HPDE6-E6E7 (cell line): ENCODE results near the gene NPIPB8.
"Not testable (repeated sequence)": the region's sequence is repeated elsewhere in the genome, so short reads cannot be mapped to it uniquely, and the experiment has no call there.

Experiments
- DNase-seq: peaks from one replicate; pipeline ENCODE4 v3.0.0; 2011; ENCODE audit warnings: missing footprints; ENCODE audit errors: extremely low spot score

The NPIPB8 gene

DNA sequence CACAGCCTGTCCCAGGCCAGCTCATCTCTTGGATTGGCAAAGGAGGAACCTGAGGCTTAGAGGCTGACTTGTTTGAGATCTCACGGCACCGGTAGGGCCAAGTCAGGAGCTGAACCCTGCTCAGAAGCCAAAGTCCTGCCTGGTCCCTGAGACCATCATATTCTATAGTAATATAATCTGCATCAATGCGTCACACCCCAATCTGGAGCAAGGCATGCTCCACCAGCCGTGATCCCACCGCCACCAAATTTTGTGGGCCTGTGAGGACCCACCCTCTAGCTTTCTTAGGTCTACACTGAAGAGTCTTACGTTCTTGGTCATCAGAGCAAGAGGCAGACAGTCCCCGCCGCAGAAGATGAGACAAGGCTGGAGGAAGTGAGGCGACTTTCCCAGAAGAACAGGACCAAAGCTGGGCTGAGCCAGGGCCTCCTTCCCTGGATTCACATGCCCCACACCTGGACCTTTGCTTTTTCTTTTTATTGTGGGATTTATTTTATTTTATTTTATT is 30.7 kb upstream of the NPIPB8 start:
- no peak for DNase-seq

DNA sequence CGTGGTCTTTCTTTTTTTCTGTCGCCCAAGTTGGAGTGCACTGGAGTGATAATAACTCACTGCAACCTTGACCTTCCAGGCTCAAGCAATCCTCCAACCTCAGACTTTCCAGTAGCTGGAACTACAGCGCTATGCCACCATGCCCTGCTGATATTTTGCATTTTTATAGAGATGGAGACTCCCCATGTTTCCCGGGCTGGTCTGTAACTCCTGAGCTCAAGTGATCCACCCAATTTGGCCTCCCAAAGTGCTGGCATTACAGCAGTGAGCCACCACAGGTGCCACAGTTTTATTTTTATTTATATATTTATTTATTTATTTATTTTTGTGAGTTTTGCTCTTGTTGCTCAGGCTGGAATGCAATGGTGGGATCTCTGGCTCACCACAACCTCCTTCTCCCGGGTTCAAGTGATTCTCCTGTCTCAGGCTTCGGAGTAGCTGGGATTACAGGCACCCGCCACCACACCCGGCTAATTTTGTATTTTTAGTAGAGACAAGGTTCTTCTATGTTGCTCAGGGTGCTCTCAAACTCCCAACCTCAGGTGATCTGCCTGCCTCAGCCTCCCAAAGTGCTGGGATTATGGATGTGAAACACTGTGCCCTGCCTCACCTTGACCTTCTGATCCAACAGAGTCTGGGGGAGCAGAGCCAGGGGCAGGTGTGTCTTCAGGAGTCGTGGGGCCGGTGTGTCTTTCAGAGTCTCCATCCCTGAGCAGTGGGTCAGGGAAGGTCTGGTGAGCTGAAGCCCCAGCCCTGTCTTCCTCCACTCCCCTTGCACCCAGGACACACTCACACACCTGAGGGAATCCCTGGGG is 30.0 kb upstream of the NPIPB8 start:
- not testable (repeated sequence) for DNase-seq

DNA sequence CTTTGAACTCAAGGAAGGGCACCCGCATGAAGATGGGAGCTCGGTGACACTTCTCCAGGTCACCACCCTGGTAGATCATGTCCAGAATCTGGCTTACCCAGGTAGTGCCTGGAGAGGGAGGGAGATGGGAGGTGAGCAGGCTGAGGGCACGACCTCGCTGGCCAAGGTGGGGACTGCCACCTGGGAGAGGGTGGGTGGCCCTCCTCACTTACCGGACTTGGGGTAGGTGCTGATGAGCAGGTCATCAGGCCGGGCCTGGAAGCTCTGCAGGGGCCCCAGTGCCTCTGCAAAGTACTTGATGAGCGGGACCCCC is 29.4 kb upstream of the NPIPB8 start:
- not testable (repeated sequence) for DNase-seq

DNA sequence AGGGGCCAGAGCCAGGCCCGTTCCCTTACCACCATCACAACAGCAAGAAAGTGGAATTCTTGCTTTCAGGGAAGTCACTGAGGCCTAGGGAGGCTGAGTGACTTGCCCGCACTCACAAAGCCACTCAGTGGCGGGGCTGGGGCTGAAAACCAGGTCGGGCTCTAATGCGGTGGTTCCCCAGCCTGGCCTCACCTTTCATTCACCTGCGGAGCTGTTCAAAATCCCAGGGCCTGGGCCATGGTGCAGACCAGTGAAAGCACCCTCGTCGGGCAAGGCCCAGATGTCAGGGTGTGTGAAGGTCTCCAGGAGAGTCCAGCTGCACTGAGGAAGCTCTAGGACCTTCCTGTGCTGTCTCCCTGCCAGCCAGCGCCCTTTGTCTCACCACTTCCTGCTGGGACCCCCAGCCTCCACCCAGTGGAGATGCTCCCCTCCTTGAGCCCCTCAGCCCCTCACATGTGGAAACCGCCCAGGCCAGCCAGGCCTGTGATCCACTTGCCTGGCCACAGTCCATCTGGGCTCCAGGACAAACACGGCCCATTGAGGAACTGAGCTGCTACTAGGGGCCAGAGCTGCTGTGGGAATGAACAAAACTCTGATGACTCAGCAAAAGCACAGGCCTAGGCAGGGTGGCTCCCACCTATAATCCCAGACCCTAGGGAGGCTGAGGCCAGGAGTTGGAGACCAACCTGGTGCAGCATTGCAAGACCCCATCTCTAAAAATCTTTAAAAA is 28.8 kb upstream of the NPIPB8 start:
- DNase-seq = not testable (repeated sequence)

DNA sequence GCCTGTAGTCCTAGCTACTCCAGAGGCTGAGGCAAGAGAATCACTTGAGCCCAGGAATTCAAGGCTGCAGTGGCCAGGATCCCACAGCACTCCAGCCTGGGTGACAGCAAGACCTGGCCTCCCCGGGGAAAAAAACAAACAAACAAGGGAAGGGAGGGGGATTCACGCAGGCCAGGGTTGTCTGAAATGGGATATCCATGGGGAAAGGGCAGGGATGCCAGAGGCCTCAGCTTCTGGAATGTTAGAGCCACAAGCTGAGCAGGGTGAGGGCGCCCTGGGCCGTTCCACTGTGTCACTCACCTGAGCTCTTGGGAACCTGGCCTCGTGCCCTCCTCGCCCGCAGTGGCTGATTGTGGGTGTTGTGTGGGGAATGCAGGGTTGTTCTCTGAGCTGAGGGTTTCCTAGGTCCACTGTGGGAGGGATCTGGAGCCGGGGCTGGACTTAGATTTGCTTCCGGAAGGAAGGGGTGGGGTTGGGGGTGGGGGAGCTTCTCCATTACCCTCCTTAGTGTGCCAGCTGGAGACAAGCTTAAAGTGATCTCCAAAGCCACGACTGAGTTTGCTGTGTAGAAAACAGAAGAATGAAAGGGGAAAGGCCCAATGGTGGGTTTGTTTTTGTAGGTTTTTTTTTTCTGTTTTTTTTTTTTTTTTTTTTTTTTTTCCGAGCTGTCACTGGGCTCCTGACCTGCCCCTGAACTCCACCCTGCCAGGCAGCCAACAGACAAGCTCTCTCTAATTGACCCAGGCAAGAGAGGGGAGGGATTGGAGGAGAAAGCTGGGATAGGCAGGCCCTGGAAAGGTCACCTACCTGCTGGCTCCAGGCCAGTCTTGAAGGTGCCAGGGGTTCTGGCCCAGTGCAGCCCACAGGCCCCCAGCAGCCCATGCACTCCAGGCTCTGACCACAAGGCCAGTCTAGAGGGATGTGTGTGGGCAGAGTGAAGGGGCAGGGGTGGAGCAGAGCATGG is 28.0 kb upstream of the NPIPB8 start, which contains the start of gene SULT1A1:
TSS of gene SULT1A1 (minus strand) at position 414 of the 964 bp plus-strand sequence. CDS start 1,189 bp downstream, outside the sequence.
- no peak for DNase-seq

DNA sequence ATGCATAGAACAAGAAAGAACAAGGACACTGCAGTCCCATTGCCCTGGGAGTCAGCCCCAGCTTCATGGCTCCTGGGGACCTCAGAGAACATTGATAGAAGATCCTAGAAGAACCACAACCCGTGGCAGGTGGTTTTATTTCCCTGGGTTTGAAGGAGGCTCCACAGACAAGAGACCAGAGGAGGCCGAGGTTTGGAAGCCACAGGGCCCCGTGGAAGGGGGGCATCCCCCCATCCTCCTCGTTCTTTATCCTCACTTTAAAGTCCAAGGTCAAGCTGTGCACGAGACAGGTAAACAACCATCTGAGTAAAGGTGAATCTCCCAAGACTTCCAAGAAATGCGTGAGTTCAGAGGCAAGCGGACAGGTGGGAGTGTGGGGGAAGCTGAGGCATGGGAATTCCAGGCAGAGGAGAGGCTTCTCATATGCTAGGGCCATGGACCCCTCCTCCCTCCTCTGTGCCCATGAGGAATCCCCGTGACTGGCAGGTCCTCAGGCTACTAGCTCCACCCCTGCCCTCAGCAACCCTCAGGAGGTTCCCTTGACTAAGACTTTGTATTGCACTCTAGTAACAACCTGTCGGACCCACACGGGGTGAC is 27.2 kb upstream of the NPIPB8 start:
- DNase-seq = no peak

DNA sequence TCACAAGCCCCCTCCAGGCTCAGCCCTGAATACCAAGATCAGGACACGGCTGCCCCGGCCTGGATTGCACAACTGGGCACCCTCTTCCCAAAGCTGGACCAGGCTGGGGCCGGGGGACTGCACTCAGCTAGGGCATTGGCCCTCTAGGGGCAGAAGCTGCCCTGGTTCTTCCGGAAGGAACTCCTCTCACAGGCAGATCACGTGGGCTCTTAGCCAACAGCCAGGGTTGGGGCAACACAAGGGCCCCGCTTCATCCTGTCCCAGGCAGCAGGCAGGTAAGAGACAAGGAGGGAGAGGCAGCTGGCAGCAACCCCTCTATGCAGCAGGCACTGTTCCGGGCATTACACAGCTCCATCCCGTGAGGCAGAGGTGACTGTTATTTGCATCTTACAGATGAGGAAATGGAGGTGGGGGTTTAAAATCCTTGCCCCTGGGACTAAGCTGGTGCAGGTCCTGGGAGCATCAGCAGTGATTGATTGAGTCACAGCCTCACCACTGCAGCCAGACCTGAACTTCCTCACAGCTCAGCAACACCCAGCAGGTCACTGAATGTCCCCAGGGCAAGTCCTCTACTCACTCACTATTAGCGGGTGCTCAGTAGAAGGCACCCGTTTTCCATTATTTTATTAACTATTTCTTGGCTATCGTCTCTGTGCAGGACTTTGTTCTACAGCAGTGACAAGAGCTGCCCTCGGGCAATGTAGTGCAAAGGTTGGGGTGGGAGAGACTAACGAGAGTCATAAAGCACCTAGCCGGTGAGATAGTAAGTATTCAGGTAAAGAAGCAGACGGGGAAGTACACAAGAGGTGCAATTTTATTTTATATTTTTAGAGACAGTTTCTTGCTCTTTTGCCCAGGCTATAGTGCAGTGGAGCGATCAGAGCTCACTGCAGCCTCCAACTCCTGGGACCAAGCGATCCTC is 25.2 kb upstream of the NPIPB8 start:
- not testable (repeated sequence) for DNase-seq

DNA sequence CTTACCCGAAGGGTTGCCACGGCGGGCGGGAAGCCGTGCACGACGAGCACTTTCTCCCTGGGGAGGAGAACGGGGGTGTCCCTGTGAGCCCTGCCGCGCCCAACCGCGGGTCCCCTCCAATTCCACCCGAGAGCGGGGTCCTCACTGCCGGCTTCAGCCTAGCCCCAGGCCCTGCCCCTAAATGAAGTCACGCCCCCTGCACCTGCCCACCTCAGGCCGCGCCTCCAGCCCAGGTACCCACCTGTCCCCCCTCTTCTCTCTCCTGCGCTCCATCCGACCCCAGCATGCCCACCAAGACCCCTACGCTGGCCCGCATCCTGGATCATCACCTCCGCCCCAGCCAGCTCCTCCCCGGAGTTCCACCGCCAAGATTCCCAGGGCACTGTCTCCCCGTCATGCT is 24.0 kb upstream of the NPIPB8 start:
- DNase-seq = not testable (repeated sequence)

DNA sequence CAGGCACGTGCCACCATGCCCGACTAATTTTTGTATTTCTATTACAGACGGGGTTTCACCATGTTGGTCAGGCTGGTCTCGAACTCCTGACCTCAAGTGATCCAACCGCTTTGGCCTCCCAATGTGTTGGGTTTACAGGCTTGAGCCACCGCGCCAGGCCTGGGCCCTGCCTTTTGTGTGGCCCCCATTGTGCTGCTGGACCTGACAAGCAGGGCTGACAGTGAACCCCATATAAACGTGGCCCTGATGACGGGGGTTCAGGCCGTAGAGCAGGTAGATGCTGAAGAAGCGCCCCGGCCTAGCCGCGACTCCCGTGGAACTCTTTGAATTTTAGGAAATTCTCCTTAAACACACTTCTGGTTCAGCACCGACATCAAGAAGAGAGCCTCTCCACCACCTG is 23.3 kb upstream of the NPIPB8 start:
- not testable (repeated sequence) for DNase-seq

DNA sequence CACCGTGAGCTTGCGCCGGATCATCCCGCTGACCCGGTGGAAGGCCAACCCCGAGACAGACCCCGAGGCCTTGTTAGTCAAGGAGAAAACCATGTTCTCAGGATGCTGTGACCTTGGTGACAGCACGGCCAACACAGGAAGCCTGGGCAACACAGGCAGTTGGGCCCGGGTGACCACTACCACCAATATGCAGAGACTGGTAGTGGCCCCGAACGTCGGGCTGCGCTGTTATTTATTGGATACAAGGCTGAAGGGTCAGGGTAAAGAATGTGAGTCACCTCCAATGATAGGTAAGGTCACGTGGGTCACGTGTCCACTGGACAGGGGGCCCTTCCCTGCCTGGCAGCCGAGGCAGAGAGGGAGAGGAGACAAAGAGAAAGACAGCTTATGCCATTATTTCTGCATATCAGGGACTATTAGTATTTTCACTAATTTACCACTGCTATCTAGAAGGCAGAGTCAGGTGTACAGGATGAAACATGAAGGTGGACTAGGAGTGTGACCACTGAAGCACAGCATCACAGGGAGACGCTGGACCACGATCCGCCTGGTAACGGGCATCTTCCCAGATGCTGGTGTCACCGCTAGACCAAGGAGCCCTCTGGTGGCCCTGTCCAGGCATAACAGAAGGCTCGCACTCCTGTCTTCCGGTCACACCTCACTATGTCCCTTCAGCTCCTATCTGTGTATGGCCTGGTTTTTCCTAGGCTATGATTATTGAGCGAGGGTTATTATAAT is 22.2 kb upstream of the NPIPB8 start:
- not testable (repeated sequence) for DNase-seq

DNA sequence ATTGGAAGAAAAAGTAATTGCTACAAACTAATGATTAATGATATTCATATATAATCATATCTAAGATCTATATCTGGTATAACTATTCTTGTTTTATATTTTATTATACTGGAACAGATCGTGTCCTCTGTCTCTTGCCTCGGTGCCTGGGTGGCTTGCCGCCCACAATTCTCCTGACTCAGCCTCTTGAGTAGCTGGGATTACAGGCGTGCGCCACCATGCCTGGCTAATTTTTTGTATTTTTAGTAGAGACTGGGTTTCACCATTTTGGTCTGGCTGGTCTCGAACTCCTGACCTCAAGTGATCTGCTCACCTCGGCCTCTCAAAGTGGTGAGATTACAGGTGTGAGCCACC is 21.7 kb upstream of the NPIPB8 start:
- not testable (repeated sequence) for DNase-seq

DNA sequence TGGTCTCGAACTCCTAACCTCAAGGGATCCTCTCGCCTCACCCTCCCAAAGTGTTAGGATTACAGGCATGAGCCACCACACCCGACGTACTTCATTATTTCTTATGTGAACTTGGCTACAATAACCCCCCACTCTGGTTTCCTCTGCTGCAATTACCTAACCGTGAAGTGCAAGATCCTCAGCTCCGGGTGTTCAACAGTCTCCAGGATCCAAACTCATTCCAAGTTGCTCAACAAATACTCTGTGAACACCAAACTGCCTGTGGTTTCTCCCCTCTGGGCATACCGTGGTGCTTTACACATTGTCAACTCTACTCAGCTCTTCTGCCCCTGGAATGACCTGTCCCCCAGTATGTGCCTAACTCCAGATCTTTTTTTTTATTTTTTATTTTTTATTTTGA is 21.2 kb upstream of the NPIPB8 start:
- no peak for DNase-seq

DNA sequence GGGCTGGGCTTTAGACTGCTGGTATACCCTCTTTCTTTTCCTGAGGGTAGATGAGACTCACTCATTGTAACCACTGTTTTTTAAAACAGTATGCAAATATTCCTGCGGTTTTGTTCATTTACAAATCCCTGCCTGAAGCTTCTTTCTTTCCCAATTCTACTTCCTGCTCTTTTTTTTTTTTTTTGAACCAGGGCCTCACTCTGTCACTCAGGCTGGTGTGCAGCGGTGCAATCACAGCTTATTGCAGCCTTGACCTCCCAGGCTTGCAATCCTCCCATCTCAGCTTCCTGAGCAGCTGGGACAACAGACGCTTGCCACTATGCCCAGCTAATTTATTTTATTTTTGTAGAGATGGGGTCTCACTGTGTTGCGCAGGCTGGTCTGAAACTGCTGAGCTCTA is 20.0 kb upstream of the NPIPB8 start:
- DNase-seq = no peak

DNA sequence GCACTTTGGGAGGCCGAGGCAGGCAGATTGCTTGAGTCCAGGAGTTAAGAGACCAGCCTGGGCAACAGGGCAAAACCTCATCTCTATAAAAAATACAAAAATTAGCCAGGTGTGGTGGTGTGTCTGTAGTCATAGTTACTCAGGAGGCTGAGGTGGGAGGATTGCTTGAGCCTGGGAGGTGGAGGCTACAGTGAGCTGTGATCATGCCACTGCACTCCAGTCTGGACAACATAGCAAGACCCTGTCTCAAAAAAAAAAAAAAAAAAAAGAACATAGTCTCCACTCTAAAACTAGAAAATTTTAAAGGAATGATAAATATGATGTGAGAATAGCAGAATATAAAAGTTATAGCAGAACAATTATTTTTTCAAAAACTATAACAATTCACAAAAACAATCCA is 17.5 kb upstream of the NPIPB8 start:
- not testable (repeated sequence) for DNase-seq

DNA sequence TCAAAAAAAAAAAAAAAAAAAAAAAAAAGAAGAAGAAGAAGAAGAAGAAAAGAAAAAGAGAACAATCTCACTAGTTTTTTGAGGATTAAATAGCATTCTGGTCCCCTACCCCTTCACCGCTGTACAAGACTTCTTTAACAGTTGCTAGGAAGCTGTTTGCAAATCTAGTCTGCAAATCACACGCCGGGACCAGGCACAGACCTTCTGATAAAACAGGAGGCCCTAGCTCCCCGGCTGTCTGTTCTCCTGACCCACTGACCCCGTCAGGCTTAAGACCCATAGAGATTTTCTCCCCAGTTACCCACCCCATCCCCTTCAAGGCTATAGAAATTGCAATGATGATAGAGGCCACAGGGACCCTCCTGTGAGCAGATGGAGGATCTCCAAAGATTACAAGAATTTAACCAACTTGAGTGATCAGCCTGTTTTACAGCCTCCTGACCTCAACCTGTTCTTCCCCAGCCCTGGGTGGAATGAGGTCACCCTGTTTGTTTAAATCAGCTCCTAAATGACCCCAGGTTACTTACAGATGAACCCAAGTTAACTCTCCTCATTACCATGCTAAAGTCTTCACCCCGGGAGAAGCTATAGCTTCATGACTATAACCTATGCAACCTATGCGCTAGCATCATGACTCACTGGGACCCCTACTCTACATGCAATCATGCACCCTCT is 16.2 kb upstream of the NPIPB8 start:
- DNase-seq = no peak

DNA sequence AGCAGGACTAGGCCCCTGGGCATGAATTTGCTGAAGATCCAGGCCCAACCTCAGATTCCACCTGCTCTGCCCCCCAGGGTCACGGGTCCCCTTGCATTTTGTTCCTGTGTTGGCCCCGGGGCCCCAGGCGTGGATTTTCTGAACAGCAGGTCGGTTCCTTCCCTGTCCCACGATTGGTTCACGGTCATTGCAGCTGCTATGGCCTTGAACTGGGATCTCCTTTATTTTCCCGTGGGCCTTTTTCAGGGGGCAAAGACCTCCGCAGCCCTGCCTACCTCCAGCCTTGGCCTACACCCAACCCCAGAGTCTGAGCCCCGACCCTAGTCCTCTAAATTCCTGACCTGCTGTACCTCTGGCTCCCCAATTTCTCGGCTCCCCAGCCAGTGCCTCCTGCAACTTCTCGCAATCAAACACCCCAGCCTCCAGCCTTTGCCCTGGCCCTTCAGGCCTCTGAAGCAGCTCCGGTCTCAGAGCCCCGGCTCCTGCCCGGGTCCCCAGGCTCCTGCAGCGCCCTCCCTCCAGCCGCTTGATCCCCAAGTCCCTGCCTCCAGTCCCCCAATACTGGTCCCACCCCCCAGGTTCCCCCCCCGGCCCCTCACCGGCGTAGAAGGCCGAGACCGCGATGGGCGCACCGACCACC is 15.2 kb upstream of the NPIPB8 start:
- DNase-seq = not testable (repeated sequence)

DNA sequence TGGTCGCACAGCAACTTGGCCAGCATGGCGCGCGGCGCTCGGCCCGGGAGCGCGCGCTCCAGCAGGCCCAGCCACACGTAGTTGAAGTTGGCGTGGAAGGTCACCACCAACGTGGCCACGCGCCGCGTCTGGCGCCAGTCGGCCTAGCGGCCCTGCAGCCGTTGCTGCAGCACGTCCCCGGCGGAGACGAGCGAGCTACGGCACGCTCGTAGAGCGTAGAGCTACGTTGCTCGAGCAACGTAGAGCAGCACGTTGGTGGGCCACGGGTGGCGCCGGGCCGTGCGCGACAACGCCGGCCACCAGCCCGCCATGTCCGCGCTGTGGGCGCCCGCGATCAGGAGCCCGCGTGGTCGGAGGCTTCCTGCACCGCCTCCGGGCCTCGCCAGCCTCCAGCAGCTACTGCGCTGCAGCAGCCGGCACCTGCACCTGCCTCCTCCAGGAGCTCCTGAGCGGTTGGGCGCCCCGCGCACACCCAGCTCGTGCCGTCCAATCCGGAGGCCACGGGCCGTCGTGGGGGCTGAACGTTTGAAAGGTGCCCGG is 14.6 kb upstream of the NPIPB8 start:
- peak; percentile 51 for DNase-seq

DNA sequence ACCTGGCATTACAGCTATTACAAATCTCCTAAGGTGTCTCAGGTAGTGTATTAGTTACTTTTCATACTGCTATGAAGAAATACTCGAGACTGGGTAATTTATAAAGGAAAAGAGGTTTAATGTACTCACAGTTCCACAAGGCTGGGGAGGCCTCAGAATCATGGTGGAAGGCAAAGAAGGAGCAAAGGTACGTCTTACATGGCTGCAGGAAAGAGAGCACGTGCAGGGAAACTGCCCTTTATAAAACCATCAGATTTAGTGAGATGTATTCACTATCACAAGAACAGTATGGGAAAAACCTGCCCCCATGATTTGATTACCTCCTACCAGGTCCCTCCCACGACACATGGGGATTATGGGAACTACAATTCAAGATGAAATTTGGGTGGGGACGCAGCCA is 7.0 kb upstream of the NPIPB8 start:
- DNase-seq = not testable (repeated sequence)
